Loucy (cell line): ENCODE data around the gene ABI3.

Experiments used
- CTCF ChIP-seq: fragments of 200-600 bp; sonication (generic); conservative IDR thresholded peaks from 2 replicates; pipeline ENCODE4 v1.5.1; 2014; ENCODE audit warnings: mild to moderate bottlenecking, antibody characterized with exemption, low read length
- EZH2phosphoT487 ChIP-seq: fragments of 200-600 bp; IDR thresholded peaks from 2 replicates; pipeline ENCODE4 v1.6.1; 2018; ENCODE audit warnings: antibody characterized with exemption, mild to moderate bottlenecking, moderate library complexity, borderline replicate concordance

GRCh38 chr17:49196520-49196919 lies 14.0 kb upstream of the ABI3 start:
- no peak for TF ChIP-seq CTCF
- TF ChIP-seq EZH2phosphoT487 = no peak
